Activated T-helper 2 cell treated with anti-CD3 and anti-CD28 coated beads, Interferon-gamma antibody, Interleukin-2, Interleukin-4, amounts not matched to agents 10 μg/mL and 5 μg/mL and 100 μg/mL, durations not matched to agents 14 hours and 24 hours and 36 hours (primary cell): ENCODE measurements around the gene IBTK. TPM values are rescaled to one million over a fixed set of nuclear protein-coding genes. Genes with fewer than 3 reads are reported as not detected.
"Not testable (repeated sequence)": the region's sequence is repeated elsewhere in the genome, so short reads cannot be mapped to it uniquely, and the experiment has no call there.

Source experiments
- DNase-seq: peaks from one replicate; pipeline ENCODE4 v3.0.0; 2021; ENCODE audit warnings: low spot score
- H3K27ac Mint-ChIP-seq: one replicate; pipeline ENCODE4 v1.8.0; 2021; ENCODE audit warnings: mixed read lengths
- H3K27me3 Mint-ChIP-seq: one replicate; pipeline ENCODE4 v1.8.0; 2021; ENCODE audit warnings: low read depth, mixed read lengths
- H3K36me3 Mint-ChIP-seq: one replicate; pipeline ENCODE4 v1.8.0; 2021; ENCODE audit warnings: low read depth, mixed read lengths
- H3K4me1 Mint-ChIP-seq: one replicate; pipeline ENCODE4 v1.8.0; 2021; ENCODE audit warnings: low read depth, mixed read lengths
- H3K4me3 Mint-ChIP-seq: one replicate; pipeline ENCODE4 v1.8.0; 2021; ENCODE audit warnings: low read depth, mild to moderate bottlenecking, moderate library complexity, mixed read lengths
- H3K9me3 Mint-ChIP-seq: one replicate; pipeline ENCODE4 v1.8.0; 2021; ENCODE audit warnings: mixed read lengths
- intact Hi-C: fragments of 100-400 bp; cut with micrococcal nuclease; formaldehyde crosslinking; loops from one replicate; pipeline ENCODE4 v1.15.1; 2023
- total RNA-seq: library from RNA; stranded (reverse); gene quantifications from 2 replicates; pipeline ENCODE4 v1.2.3, GENCODE V29; 2022

IBTK gene
- total RNA-seq, 1 donor from 2014 or later: 42.5 TPM

- Mint-ChIP-seq H3K27ac (no peak overlapping the region), H3K36me3 (peaks cover 65% of the 10 kb centered on the region), H3K4me1 (peaks cover 24% of the 10 kb centered on the region), H3K9me3 (no peaks in the 10 kb centered on the region), H3K27me3 (no peaks in the 10 kb centered on the region), H3K4me3 (no peak overlapping the region)
- intact Hi-C loops: no loop called here
- DNase-seq: no peak
Observed at GRCh38 chr6:82239597-82239996, 7.9 kb downstream of the IBTK start.

DNA sequence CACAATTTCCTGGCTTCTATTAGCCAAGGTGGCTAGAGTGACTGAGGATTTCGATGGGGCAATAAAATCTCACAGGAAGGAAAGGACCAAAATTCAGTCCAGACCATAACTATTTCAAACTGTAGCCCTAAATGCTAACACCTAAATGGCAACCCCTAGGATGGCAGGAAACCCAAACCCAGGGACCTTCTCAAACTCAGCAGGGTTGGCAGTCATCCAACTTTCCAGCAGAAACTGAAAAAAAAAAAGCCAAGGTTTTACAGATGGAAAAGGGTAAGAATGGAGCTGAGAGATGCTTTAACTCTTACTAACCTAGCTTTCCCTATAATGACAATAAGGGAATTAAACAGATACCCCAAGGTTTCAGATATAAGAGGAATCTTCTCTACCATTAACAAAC lies 10.5 kb downstream of the IBTK start:
- no peak for DNase-seq
- Mint-ChIP-seq H3K36me3 (peaks cover 60% of the 10 kb centered on the region), H3K9me3 (no peaks in the 10 kb centered on the region), H3K4me1 (peaks cover 15% of the 10 kb centered on the region), H3K27ac (no peak overlapping the region), H3K4me3 (no peak overlapping the region), H3K27me3 (no peaks in the 10 kb centered on the region)
- intact Hi-C loops: no loop called here

DNA sequence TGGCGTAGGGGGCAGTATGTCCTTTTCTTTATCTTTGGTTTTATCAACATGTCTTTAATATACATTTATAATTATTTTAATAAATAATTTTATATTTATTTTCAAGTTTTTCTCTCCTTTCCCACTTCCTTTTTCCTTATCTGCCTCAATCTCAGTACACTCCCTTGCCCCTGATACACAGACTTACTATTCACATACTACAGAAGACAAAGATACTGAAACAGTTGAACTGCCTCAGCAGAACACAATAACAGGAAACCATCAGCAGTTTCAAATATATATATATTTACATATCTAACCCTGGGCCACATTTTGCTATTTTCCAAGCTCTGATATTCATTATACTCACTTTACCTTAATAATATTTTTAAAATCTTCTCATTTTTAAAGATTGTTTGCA lies 19.8 kb downstream of the IBTK start:
- H3K4me3 Mint-ChIP-seq: no peak overlapping the region
- intact Hi-C loops: no loop called here

DNA sequence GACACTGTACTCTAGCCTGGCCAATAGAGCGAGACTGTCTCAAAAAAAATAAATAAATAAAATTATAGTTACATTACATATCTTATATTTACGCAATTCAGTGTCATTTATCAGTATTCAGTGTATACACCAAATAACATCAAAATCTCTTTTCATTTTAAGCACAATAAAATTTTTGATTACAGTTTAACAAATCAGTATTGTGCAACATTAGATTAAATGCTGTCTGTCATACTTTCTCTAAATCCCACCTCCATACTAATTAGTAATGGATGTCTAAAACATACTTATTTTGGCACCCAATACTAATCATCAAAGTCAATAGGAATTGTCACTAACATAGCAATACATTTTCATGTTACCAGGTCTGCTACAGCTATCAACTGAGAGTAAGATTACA lies 27.4 kb downstream of the IBTK start:
- Mint-ChIP-seq H3K9me3 (no peaks in the 10 kb centered on the region), H3K27ac (no peak overlapping the region), H3K4me1 (peaks cover 8% of the 10 kb centered on the region), H3K4me3 (no peak overlapping the region), H3K27me3 (no peaks in the 10 kb centered on the region), H3K36me3 (peaks cover 57% of the 10 kb centered on the region)
- intact Hi-C loops: no loop called here
- DNase-seq: no peak

More for the DNA sequence above, 19.8 kb downstream of the IBTK start:
- Mint-ChIP-seq H3K27ac (peak overlapping the region; percentile 40), H3K27me3 (no peaks in the 10 kb centered on the region), H3K4me1 (peaks cover 21% of the 10 kb centered on the region), H3K9me3 (peaks cover 6% of the 10 kb centered on the region), H3K36me3 (peaks cover 68% of the 10 kb centered on the region)
- DNase-seq: no peak

DNA sequence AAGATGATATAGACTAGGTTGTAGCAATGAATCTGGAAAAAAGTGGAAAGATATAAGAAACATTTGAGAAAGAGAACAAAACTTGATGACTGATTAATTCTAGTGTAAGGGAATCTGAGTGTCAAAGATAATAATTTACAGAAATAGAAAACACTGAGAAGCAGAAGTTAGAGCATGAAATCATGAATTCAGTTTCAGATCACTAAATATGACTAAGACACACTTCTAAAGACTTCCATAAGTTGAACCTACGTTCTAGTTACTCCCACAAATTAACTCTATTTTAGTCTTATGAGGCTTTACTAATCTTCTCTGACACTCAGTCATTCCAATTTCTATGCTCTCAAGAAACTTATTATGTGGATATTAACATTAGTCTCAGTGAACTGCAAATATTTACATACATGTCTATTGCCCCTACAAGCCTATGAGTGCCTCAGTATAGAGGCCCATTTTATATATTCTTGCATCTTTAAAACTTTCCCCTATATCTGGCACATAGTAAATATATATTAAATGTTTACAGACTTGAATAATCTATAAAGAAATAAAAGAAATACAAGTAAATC lies 30.4 kb downstream of the IBTK start:
- Mint-ChIP-seq H3K27me3 (no peaks in the 10 kb centered on the region), H3K4me3 (no peak overlapping the region), H3K9me3 (no peaks in the 10 kb centered on the region), H3K36me3 (peaks cover 66% of the 10 kb centered on the region), H3K4me1 (peaks cover 9% of the 10 kb centered on the region), H3K27ac (peak overlapping the region; percentile 9)
- DNase-seq: no peak
- intact Hi-C loops: no loop called here

- intact Hi-C loops: no loop called here
- no peak for DNase-seq
- Mint-ChIP-seq H3K4me3 (no peak overlapping the region), H3K27me3 (no peaks in the 10 kb centered on the region), H3K36me3 (peaks cover 66% of the 10 kb centered on the region), H3K4me1 (peaks cover 9% of the 10 kb centered on the region), H3K9me3 (no peaks in the 10 kb centered on the region), H3K27ac (peak overlapping the region; percentile 9)
Observed at GRCh38 chr6:82216549-82216948, 31.0 kb downstream of the IBTK start.

GRCh38 chr6:82211326-82211725 lies 36.2 kb downstream of the IBTK start:
- no peaks in the 10 kb centered on the region for H3K9me3 Mint-ChIP-seq
- intact Hi-C loops: no loop called here
- peaks cover 74% of the 10 kb centered on the region for H3K36me3 Mint-ChIP-seq
- DNase-seq: no peak
- peaks cover 4% of the 10 kb centered on the region for H3K4me1 Mint-ChIP-seq
- H3K27ac Mint-ChIP-seq: no peak overlapping the region
- H3K27me3 Mint-ChIP-seq: no peaks in the 10 kb centered on the region
- no peak overlapping the region for H3K4me3 Mint-ChIP-seq

DNA sequence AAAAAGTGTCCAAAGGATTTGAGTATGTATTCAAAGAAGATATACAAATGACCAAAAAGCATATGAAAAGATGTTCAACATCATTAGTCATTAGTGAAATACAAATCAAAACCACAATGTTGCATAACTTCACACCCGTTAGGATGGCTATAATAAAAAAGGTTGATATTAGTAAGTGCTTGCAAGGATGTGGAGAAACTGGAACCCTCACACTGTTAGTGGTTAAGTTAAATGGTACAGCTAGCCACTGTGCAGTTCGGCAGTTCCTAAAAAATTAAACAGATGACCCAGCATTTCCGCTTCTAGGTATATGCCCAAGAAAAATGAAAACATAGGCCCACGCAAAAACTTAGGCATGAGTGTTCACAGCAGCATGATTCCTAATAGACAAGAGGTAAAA lies 38.6 kb downstream of the IBTK start:
- intact Hi-C loops: no loop called here
- H3K27ac Mint-ChIP-seq: no peak overlapping the region
- peaks cover 4% of the 10 kb centered on the region for H3K4me1 Mint-ChIP-seq

DNA sequence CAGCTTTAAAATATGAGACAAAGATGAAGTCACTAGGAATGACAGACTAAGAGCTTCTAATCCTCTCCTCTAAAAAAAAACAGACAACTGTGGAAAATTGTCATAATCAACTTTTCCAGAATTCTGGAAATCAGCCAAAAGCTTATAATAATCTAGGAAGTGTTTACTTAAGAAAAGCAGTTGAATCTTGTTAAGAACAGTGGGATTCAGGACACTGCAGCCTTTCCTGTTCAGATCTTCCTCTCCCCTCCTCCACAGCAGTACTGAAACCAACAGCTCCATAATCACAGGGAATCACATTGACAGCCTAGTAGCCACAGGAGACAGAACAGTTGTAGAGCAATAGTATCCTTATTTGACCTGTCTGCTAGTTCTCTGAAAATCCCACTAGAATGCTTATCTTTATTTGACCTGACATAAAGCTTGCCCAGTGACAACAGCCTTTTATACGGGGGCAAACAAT lies 41.6 kb downstream of the IBTK start:
- no peak for DNase-seq
- Mint-ChIP-seq H3K4me1 (peaks cover 4% of the 10 kb centered on the region), H3K9me3 (no peaks in the 10 kb centered on the region), H3K27me3 (no peaks in the 10 kb centered on the region), H3K27ac (no peak overlapping the region), H3K4me3 (no peak overlapping the region), H3K36me3 (peaks cover 72% of the 10 kb centered on the region)
- intact Hi-C loops: no loop called here

More for the DNA sequence above, 38.6 kb downstream of the IBTK start:
- Mint-ChIP-seq H3K9me3 (no peaks in the 10 kb centered on the region), H3K27me3 (no peaks in the 10 kb centered on the region), H3K4me3 (no peak overlapping the region), H3K36me3 (peaks cover 78% of the 10 kb centered on the region)
- DNase-seq: no peak

DNA sequence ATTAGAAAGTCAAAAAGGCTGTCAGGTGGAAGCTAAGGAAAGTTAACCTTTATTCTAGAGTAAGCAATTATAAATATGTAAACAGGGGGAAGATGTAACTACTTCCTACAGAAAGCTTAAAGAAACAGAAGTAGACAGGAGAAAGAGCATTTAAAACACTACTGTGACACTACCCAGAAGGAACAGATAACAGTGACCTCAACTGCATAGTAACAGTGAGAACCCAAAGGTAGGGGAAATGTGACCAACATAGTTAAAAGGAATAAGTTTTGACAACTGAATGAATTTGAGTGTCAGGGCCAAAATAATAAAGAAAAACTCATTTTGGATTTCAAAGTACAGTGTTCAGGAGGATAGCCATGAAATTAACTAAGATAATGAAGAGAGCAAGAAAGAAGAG lies 43.5 kb downstream of the IBTK start:
- intact Hi-C loops: no loop called here

GRCh38 chr6:82197784-82198183 lies 49.8 kb downstream of the IBTK start:
- peaks cover 48% of the 10 kb centered on the region for H3K36me3 Mint-ChIP-seq
- H3K4me3 Mint-ChIP-seq: no peak overlapping the region
- intact Hi-C loops: no loop called here
- no peaks in the 10 kb centered on the region for H3K9me3 Mint-ChIP-seq
- no peak overlapping the region for H3K27ac Mint-ChIP-seq
- H3K27me3 Mint-ChIP-seq: no peaks in the 10 kb centered on the region
- DNase-seq: no peak
- peaks cover 2% of the 10 kb centered on the region for H3K4me1 Mint-ChIP-seq

More for the DNA sequence above, 43.5 kb downstream of the IBTK start:
- Mint-ChIP-seq H3K4me3 (no peak overlapping the region), H3K36me3 (peaks cover 73% of the 10 kb centered on the region), H3K9me3 (no peaks in the 10 kb centered on the region), H3K27me3 (no peaks in the 10 kb centered on the region), H3K4me1 (peaks cover 7% of the 10 kb centered on the region), H3K27ac (no peak overlapping the region)
- no peak for DNase-seq

DNA sequence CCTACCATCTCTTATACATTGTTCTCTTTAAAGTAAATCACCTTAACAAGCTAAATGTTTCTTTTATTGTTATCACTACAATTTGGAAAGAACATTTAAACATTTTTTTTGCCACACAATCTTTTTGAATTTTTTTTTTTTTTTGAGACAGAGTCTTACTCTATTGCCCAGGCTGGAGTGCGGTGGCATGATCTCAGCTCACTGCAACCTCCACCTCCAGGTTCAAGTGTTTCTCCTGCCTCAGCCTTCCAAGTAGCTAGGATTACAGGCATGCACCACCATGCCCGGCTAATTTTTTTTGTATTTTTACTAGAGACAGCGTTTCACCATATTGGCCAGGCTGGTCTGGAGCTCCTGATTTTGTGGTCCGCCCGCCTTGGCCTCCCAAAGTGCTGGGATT lies 50.3 kb downstream of the IBTK start:
- H3K4me3 Mint-ChIP-seq, H3K9me3 Mint-ChIP-seq, DNase-seq, intact Hi-C loops, H3K4me1 Mint-ChIP-seq, H3K27me3 Mint-ChIP-seq, H3K27ac Mint-ChIP-seq: not testable (repeated sequence)
- H3K36me3 Mint-ChIP-seq: peaks cover 48% of the 10 kb centered on the region

- DNase-seq: no peak
- peaks cover 55% of the 10 kb centered on the region for H3K36me3 Mint-ChIP-seq
Observed at GRCh38 chr6:82196161-82196560, 51.4 kb downstream of the IBTK start.

DNA sequence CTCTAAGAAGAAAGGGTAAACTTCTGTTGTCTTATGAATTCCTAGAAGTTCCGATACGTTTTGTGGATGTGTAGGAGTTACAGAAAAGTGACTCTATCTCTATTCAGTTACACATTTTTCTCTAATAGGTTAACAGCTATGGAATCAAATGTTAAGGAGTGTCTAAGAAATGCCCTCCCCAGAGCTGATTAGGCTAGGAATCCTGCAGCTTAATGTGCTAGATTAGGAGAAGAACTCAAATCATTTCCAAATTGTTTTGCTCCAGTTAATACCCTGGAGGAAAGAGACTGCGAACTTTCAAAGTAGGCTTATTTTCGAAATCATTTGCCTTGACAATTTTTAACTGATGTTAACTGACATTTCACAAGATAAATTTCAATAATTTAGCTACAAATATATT lies 51.9 kb downstream of the IBTK start:
- Mint-ChIP-seq H3K4me1 (peaks cover 2% of the 10 kb centered on the region), H3K4me3 (no peak overlapping the region), H3K9me3 (no peaks in the 10 kb centered on the region), H3K27me3 (no peaks in the 10 kb centered on the region), H3K36me3 (peaks cover 52% of the 10 kb centered on the region), H3K27ac (no peak overlapping the region)
- no peak for DNase-seq
- intact Hi-C loops: no loop called here

More at GRCh38 chr6:82196161-82196560, 51.4 kb downstream of the IBTK start:
- Mint-ChIP-seq H3K27me3 (no peaks in the 10 kb centered on the region), H3K4me3 (no peak overlapping the region), H3K9me3 (no peaks in the 10 kb centered on the region), H3K27ac (no peak overlapping the region), H3K4me1 (peaks cover 2% of the 10 kb centered on the region)
- intact Hi-C loops: no loop called here
